Ishikawa (cell line): ENCODE measurements around the gene KCNQ1OT1.

ENCODE experiments used
- CEBPB ChIP-seq: IDR thresholded peaks from 2 replicates; pipeline ENCODE4 v1.6.1; 2012
- CREB1 ChIP-seq: IDR thresholded peaks from 2 replicates; pipeline ENCODE4 v1.6.1; 2012; ENCODE audit warnings: low read depth
- EGR1 ChIP-seq: IDR thresholded peaks from 2 replicates; pipeline ENCODE4 v1.6.1; 2012
- EP300 ChIP-seq: IDR thresholded peaks from 2 replicates; pipeline ENCODE4 v1.6.1; 2012; ENCODE audit warnings: borderline replicate concordance
- FOXM1 ChIP-seq: IDR thresholded peaks from 2 replicates; pipeline ENCODE4 v1.6.1; 2012; ENCODE audit warnings: low read depth, borderline replicate concordance
- NFIC ChIP-seq: IDR thresholded peaks from 2 replicates; pipeline ENCODE4 v1.6.1; 2012
- RAD21 ChIP-seq: IDR thresholded peaks from 2 replicates; pipeline ENCODE4 v1.6.1; 2012; ENCODE audit warnings: low read depth
- REST ChIP-seq: IDR thresholded peaks from 2 replicates; pipeline ENCODE4 v1.6.1; 2012; ENCODE audit warnings: low read depth, mild to moderate bottlenecking
- TAF1 ChIP-seq: IDR thresholded peaks from 2 replicates; pipeline ENCODE4 v1.6.1; 2012; ENCODE audit warnings: low read depth, mild to moderate bottlenecking
- TCF12 ChIP-seq: IDR thresholded peaks from 2 replicates; pipeline ENCODE4 v1.6.1; 2012; ENCODE audit warnings: low read depth
- TEAD4 ChIP-seq: IDR thresholded peaks from 2 replicates; pipeline ENCODE4 v1.6.1; 2012
- USF1 ChIP-seq: IDR thresholded peaks from 2 replicates; pipeline ENCODE4 v1.6.1; 2012
- YY1 ChIP-seq: IDR thresholded peaks from 2 replicates; pipeline ENCODE4 v1.6.1; 2012; ENCODE audit warnings: low read depth
- ZBTB7A ChIP-seq: IDR thresholded peaks from 2 replicates; pipeline ENCODE4 v1.6.1; 2012; ENCODE audit warnings: low read depth
- TF ChIP-seq, protein P1 (sequence below): IDR thresholded peaks from 2 replicates; pipeline ENCODE4 v1.6.1; 2012

KCNQ1OT1 gene

DNA sequence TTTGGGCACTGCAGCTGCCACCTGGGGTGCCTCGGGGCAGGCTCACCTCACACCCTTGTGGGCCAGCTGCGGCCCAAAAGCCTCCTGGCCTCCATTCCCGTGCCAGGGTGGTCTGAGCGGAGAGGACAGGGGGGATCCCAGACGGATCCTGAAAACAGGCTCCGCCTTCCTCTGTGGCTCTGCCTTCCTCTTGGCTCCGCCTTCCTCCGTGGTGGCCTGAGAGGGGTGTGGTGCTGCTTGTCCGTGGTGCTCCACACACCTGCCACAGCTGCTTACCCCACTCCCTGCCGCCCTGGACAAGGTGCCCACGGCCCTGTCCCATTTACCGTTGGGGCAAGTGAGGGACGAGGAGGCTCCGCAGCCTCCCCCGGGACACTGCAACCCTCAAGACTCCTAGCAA lies 23.2 kb upstream of the KCNQ1OT1 start:
- no peak for TF ChIP-seq ZBTB7A
- TF ChIP-seq FOXM1: no peak
- TF ChIP-seq TEAD4: no peak
- TF ChIP-seq CEBPB: no peak
- TF ChIP-seq RAD21: no peak
- TF ChIP-seq TAF1: no peak
- no peak for TF ChIP-seq CREB1
- TF ChIP-seq REST: no peak
- TF ChIP-seq, protein P1, sequence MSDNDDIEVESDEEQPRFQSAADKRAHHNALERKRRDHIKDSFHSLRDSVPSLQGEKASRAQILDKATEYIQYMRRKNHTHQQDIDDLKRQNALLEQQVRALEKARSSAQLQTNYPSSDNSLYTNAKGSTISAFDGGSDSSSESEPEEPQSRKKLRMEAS: no peak
- no peak for TF ChIP-seq EGR1

DNA sequence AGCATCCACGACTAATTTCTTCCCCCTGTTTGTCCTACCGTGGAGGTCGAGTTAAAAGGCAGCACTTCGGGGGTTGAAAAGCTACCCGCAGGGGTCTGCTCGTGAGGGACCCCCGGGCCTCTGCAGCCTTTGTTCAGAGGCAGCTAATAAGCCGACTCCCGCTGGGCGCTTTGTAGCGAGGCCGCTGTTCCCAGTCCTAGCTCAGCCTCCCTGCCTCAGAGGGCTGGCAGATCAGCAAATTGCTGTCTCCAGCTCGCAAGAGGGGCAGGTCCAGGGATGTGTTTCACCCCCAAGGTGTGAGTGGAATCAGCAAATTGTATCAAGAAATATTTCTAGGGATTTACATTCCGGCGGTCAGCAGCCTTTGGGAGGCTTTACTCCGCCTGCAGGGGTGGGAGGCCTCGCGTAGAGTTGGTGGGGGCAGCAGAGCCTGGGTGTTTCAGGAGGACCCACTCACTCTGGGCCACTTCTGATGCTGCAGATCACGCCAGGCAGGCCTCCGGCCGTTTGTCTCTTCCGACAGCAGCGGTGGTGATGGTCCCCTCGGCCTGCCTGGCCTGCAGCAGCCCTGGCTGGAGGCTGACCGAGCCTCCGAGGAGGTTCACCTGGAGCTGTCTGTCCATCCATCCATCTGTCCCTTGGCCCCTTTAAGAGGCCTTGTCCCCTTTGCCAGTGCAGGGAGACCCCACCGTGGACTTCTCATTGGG lies 21.6 kb upstream of the KCNQ1OT1 start:
- no peak for TF ChIP-seq ZBTB7A
- no peak for TF ChIP-seq REST
- no peak for TF ChIP-seq TCF12
- no peak for TF ChIP-seq EP300
- no peak for TF ChIP-seq RAD21
- no peak for TF ChIP-seq CEBPB

- TF ChIP-seq CREB1 (no peak), YY1 (no peak), FOXM1 (no peak), REST (no peak), NFIC (no peak), EGR1 (no peak), EP300 (no peak), USF1 (no peak), ZBTB7A (no peak), TCF12 (no peak), RAD21 (no peak), TAF1 (no peak), CEBPB (no peak), TEAD4 (no peak)
- TF ChIP-seq, protein P1: no peak
Measured at GRCh38 chr11:2719831-2720590, 20.2 kb upstream of the KCNQ1OT1 start.

GRCh38 chr11:2718817-2719438 lies 19.1 kb upstream of the KCNQ1OT1 start:
- TF ChIP-seq, protein P1: no peak
- TF ChIP-seq NFIC: no peak
- no peak for TF ChIP-seq CEBPB
- no peak for TF ChIP-seq ZBTB7A
- no peak for TF ChIP-seq YY1
- no peak for TF ChIP-seq FOXM1
- TF ChIP-seq TCF12: no peak
- TF ChIP-seq EP300: no peak
- no peak for TF ChIP-seq EGR1
- TF ChIP-seq RAD21: no peak
- no peak for TF ChIP-seq TAF1
- no peak for TF ChIP-seq CREB1
- no peak for TF ChIP-seq TEAD4
- no peak for TF ChIP-seq USF1
- no peak for TF ChIP-seq REST
